KMS-11 (cell line): ENCODE results near the gene SLC7A4.

Experiments
- H2AFZ ChIP-seq: fragments of 200-600 bp; sonication (generic); 2 replicates; pipeline ENCODE4 v1.6.1; 2016; ENCODE audit warnings: antibody characterized with exemption, mixed run types, low read depth
- H3K27ac ChIP-seq: fragments of 200-600 bp; sonication (generic); 2 replicates; pipeline ENCODE4 v1.6.1; 2016; ENCODE audit warnings: mild to moderate bottlenecking, mixed run types
- H3K27me3 ChIP-seq: fragments of 200-600 bp; sonication (generic); 2 replicates; pipeline ENCODE4 v1.6.1; 2017; ENCODE audit warnings: mild to moderate bottlenecking, low read depth, mixed run types, moderate library complexity; ENCODE audit not compliant: insufficient read depth
- H3K36me3 ChIP-seq: fragments of 200-600 bp; sonication (generic); 2 replicates; pipeline ENCODE4 v1.6.1; 2017; ENCODE audit warnings: mild to moderate bottlenecking, mixed run types; ENCODE audit not compliant: insufficient read depth
- H3K4me1 ChIP-seq: fragments of 200-600 bp; sonication (generic); 2 replicates; pipeline ENCODE4 v1.6.1; 2016; ENCODE audit warnings: mild to moderate bottlenecking, low read depth, mixed run types; ENCODE audit not compliant: poor library complexity, severe bottlenecking
- H3K4me2 ChIP-seq: fragments of 200-600 bp; sonication (generic); 2 replicates; pipeline ENCODE4 v1.7.0; 2016; ENCODE audit warnings: mild to moderate bottlenecking, mixed run types
- H3K4me3 ChIP-seq: fragments of 200-600 bp; sonication (generic); IDR thresholded peaks from 2 replicates; pipeline ENCODE4 v1.6.1; 2017; ENCODE audit warnings: low read depth, low read length, mixed read lengths; ENCODE audit not compliant: insufficient read depth
- H3K79me2 ChIP-seq: fragments of 200-600 bp; sonication (generic); 2 replicates; pipeline ENCODE4 v1.6.1; 2016; ENCODE audit warnings: low read depth, mixed run types; ENCODE audit not compliant: insufficient read depth
- H3K9ac ChIP-seq: fragments of 200-600 bp; sonication (generic); 2 replicates; pipeline ENCODE4 v1.6.1; 2016; ENCODE audit warnings: mild to moderate bottlenecking, mixed run types
- H4K20me1 ChIP-seq: fragments of 200-600 bp; sonication (generic); 2 replicates; pipeline ENCODE4 v1.6.1; 2016; ENCODE audit warnings: mild to moderate bottlenecking, mixed run types; ENCODE audit not compliant: insufficient read depth
- TF ChIP-seq, protein P1 (sequence below): fragments of 200-600 bp; sonication (generic); conservative IDR thresholded peaks from 2 replicates; pipeline ENCODE4 v1.6.1; 2017; ENCODE audit warnings: low read depth, mild to moderate bottlenecking, antibody characterized with exemption, low read length, moderate library complexity, mixed read lengths

SLC7A4 gene

DNA sequence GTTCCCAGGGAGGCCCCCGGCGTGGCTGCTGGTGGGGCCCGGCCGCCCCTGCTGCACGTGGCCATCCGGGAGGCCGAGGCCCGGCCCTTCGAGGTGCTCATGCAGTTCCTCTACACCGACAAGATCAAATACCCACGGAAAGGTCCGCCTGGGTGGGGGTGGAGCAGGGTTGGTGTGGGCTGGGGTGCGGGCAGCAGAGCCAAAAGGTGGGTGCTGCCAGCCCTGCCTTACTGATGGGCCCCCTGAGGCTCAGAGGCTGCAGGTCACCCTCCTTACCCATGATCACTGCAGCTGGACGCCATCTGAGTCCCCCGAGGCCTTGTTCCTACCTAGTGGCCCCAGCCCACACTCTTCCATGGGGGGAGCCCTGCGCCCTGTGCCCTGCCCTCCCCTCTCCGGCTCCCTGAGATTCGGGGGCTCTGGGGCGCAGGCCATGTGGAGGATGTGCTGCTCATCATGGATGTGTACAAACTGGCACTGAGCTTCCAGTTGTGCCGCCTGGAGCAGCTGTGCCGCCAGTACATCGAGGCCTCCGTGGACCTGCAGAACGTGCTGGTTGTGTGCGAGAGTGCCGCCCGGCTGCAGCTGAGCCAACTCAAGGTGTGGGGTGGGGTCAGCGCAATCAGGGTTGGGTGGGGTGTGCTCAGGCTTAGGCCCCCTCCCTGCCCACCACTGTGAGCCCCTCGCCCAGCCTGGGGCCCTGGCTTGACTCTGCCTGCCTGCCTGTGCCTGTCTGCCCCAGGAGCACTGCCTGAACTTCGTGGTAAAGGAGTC, 38.0 kb downstream of the SLC7A4 start:
- Histone ChIP-seq H3K79me2 (no peaks in the 10 kb centered on the region), H3K4me2 (no peak overlapping the region), H3K27me3 (no peaks in the 10 kb centered on the region), H3K36me3 (no peaks in the 10 kb centered on the region), H2AFZ (no peak overlapping the region), H3K4me3 (no peak overlapping the region), H3K4me1 (no peaks in the 10 kb centered on the region), H3K27ac (no peak overlapping the region), H4K20me1 (no peaks in the 10 kb centered on the region), H3K9ac (no peak overlapping the region)
- TF ChIP-seq, protein P1, sequence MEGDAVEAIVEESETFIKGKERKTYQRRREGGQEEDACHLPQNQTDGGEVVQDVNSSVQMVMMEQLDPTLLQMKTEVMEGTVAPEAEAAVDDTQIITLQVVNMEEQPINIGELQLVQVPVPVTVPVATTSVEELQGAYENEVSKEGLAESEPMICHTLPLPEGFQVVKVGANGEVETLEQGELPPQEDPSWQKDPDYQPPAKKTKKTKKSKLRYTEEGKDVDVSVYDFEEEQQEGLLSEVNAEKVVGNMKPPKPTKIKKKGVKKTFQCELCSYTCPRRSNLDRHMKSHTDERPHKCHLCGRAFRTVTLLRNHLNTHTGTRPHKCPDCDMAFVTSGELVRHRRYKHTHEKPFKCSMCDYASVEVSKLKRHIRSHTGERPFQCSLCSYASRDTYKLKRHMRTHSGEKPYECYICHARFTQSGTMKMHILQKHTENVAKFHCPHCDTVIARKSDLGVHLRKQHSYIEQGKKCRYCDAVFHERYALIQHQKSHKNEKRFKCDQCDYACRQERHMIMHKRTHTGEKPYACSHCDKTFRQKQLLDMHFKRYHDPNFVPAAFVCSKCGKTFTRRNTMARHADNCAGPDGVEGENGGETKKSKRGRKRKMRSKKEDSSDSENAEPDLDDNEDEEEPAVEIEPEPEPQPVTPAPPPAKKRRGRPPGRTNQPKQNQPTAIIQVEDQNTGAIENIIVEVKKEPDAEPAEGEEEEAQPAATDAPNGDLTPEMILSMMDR, result no peak

DNA sequence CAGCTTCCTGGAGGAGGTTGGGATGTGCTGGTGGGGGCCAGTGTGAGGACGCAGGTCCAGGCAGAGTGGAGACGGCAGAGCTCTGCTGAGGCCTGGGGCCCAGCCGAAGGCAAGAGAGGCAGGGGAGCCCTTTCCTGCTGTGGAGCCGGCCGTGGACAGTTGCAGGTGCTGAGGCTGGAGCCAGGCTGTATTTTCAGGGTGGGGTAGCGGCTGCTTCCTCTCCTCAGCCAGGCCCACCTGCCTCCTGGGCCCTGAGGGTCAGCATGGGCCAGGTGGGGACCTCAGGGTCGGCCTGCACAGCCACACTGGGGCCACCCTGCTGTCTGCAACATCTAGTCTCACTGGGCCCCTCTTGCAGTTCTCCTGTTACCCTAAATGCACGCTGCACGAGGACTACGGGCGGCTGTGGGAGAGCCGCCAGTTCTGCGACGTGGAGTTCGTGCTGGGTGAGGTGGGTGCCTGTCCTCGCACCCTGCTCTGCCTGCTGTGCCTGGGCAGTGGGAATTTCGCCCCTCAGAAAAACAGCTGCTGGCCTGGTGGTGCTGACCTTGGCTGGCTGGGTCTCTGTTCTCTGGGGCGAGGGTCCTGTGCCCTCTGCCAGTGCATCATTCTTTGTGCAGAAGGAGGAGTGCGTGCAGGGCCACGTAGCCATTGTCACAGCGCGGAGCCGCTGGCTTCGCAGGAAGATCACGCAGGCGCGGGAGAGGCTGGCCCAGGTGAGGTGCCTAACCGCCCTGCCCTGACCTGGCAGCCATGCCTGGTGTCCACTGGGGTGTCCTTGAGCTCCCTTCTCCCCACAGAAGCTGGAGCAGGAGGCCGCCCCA, 38.8 kb downstream of the SLC7A4 start:
- H3K4me2 ChIP-seq, result no peak overlapping the region
- no peaks in the 10 kb centered on the region for H4K20me1 ChIP-seq
- H3K4me3 ChIP-seq, result no peak overlapping the region
- no peak overlapping the region for H3K9ac ChIP-seq
- no peak overlapping the region for H3K27ac ChIP-seq
- TF ChIP-seq, protein P1, result no peak
- H3K79me2 ChIP-seq, result no peaks in the 10 kb centered on the region
- no peak overlapping the region for H2AFZ ChIP-seq
- no peaks in the 10 kb centered on the region for H3K36me3 ChIP-seq
- no peaks in the 10 kb centered on the region for H3K27me3 ChIP-seq
- no peaks in the 10 kb centered on the region for H3K4me1 ChIP-seq

DNA sequence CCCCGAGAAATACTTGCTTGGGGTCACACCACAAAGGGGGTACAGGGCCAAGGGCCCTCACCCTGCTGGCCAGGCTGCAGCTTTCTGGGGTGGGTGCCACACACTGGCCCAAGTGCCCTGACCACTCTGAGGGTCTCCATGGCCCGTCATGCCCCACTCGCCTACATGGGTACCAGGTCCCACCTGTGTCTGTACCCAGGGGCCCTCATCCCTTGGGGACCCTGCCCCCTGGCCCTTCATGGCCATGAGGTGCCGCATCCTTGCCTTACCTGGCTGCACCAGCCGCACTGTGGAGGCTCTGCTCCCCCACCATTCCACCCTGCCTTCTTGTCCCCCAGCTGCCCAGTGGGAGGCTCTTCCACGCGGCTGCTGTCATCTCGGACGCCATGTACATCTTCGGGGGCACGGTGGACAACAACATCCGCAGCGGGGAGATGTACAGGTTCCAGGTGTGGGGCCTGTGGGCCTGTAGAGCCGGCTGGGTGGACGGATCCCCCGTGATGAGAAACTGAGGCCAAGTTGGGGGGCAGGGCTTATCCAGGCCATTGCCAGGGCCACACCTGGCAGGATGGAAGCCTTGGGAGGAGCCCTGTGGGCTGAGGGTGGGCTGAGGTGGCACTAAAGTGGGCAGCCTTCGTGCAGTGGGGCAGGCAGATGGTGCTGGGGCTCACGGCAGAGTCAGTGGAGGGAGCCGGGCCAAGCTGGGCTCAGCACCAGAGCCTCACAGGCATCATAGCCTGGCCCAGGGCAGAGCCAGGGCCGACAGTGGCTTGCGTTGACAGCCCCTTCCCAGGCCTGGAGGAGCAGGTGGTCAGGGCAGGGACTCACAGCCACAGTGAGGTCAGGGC, 39.7 kb downstream of the SLC7A4 start:
- H3K27me3 ChIP-seq, result no peaks in the 10 kb centered on the region
- TF ChIP-seq, protein P1, result no peak
- H3K4me2 ChIP-seq, result no peak overlapping the region
- no peaks in the 10 kb centered on the region for H3K79me2 ChIP-seq
- no peak overlapping the region for H3K27ac ChIP-seq
- no peaks in the 10 kb centered on the region for H3K36me3 ChIP-seq
- no peaks in the 10 kb centered on the region for H3K4me1 ChIP-seq
- H3K9ac ChIP-seq, result no peak overlapping the region
- no peak overlapping the region for H2AFZ ChIP-seq
- H3K4me3 ChIP-seq, result no peak overlapping the region
- no peaks in the 10 kb centered on the region for H4K20me1 ChIP-seq

DNA sequence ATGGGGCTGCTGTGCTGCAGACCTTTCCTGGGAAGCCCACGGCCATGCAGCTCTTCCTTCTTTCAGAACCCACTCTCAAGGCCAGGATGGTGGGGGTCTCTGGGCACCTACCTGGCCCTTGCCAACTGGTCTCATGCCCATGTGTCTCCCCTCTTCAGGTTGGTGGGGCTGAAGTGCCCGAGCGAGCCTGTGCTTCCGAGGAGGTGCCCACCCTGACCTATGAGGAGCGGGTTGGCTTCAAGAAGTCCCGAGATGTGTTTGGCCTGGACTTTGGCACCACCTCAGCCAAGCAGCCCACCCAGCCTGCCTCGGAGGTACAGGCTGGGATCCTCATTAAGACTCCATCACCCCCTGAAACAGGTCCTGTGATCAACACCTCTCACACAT, 40.3 kb downstream of the SLC7A4 start:
- H3K79me2 ChIP-seq, result no peaks in the 10 kb centered on the region
- TF ChIP-seq, protein P1, result no peak
- H3K36me3 ChIP-seq, result no peaks in the 10 kb centered on the region
- H3K4me3 ChIP-seq, result no peak overlapping the region
- no peak overlapping the region for H2AFZ ChIP-seq
- no peaks in the 10 kb centered on the region for H3K4me1 ChIP-seq
- H3K27me3 ChIP-seq, result no peaks in the 10 kb centered on the region
- H3K9ac ChIP-seq, result no peak overlapping the region
- H3K4me2 ChIP-seq, result no peak overlapping the region
- H3K27ac ChIP-seq, result no peak overlapping the region
- no peaks in the 10 kb centered on the region for H4K20me1 ChIP-seq
